Stimulated activated CD8-positive, alpha-beta memory T cell treated with anti-CD3 and anti-CD28 coated beads, Interleukin-2, amount 100 ng/mL, for 48 hours (primary cell): ENCODE results near the gene CTIF.

ENCODE experiments used
- DNase-seq, 2 donors: peaks; one replicate each; pipeline ENCODE4 v3.0.0-alpha.2; 2020; ENCODE audit warnings: low read depth in 2 of 2

CTIF gene

GRCh38 chr18:48621815-48622555 lies 83.2 kb downstream of the CTIF start:
- no peak for DNase-seq

GRCh38 chr18:48622911-48623431 lies 84.1 kb downstream of the CTIF start:
- no peak for DNase-seq

GRCh38 chr18:48623468-48624235 lies 84.8 kb downstream of the CTIF start:
- no peak for DNase-seq

- DNase-seq, result no peak
Observed at GRCh38 chr18:48624856-48625255, 86.0 kb downstream of the CTIF start.

- DNase-seq, result no peak
Observed at GRCh38 chr18:48627216-48627615, 88.4 kb downstream of the CTIF start.

GRCh38 chr18:48629730-48630324 lies 91.0 kb downstream of the CTIF start:
- DNase-seq, result no peak

GRCh38 chr18:48631851-48632250 lies 93.0 kb downstream of the CTIF start:
- DNase-seq, result no peak

GRCh38 chr18:48632676-48633257 lies 93.9 kb downstream of the CTIF start:
- no peak for DNase-seq

- DNase-seq, result no peak
Observed at GRCh38 chr18:48634491-48634890, 95.7 kb downstream of the CTIF start.

- no peak for DNase-seq
Observed at GRCh38 chr18:48634975-48635374, 96.1 kb downstream of the CTIF start.

GRCh38 chr18:48635806-48636205 lies 97.0 kb downstream of the CTIF start:
- DNase-seq, result no peak

GRCh38 chr18:48636436-48636835 lies 97.6 kb downstream of the CTIF start:
- DNase-seq, result no peak

- DNase-seq, result no peak
Observed at GRCh38 chr18:48637081-48637990, 98.5 kb downstream of the CTIF start.

- DNase-seq, result no peak
Observed at GRCh38 chr18:48638451-48638850, 99.6 kb downstream of the CTIF start.

- DNase-seq, result no peak
Observed at GRCh38 chr18:48638896-48639771, 100.3 kb downstream of the CTIF start.

GRCh38 chr18:48639772-48640432 lies 101.1 kb downstream of the CTIF start:
- DNase-seq, result no peak

GRCh38 chr18:48640566-48641270 lies 101.9 kb downstream of the CTIF start:
- DNase-seq, result no peak

GRCh38 chr18:48641981-48642380 lies 103.2 kb downstream of the CTIF start:
- DNase-seq, result no peak

- no peak for DNase-seq
Observed at GRCh38 chr18:48642503-48642902, 103.7 kb downstream of the CTIF start.
